Measurements from ENCODE around the gene NDUFS4.

DNA sequence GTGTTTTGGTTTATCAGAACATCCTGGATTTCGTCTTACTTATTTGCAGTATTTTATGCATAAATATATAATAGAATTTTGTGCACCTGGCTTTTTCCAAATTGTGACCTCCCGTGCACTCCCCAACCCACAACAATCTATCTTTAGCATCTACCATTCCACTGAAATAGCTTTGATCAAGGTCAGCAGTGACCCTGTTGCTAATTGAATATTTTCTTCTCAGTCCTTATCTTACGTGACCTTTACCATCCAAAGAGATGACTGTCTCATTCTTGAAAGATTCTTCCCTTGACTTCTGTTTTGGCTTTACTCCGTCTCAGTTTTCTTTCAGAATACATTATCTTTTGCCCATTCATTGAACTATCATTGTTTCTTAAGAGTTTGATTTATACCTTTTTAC is 18.4 kb downstream of the NDUFS4 start:
- TF ChIP-seq, protein P1, sequence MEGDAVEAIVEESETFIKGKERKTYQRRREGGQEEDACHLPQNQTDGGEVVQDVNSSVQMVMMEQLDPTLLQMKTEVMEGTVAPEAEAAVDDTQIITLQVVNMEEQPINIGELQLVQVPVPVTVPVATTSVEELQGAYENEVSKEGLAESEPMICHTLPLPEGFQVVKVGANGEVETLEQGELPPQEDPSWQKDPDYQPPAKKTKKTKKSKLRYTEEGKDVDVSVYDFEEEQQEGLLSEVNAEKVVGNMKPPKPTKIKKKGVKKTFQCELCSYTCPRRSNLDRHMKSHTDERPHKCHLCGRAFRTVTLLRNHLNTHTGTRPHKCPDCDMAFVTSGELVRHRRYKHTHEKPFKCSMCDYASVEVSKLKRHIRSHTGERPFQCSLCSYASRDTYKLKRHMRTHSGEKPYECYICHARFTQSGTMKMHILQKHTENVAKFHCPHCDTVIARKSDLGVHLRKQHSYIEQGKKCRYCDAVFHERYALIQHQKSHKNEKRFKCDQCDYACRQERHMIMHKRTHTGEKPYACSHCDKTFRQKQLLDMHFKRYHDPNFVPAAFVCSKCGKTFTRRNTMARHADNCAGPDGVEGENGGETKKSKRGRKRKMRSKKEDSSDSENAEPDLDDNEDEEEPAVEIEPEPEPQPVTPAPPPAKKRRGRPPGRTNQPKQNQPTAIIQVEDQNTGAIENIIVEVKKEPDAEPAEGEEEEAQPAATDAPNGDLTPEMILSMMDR (conservative IDR thresholded peaks at IDR 0.05) = no peak
- no peak for TF ChIP-seq EZH2 (IDR thresholded peaks at IDR 0.05; ENCODE audit: low read depth)

All from PC-9 (cell line).